Stromal cell of bone marrow (primary cell): ENCODE results near the gene USP3.
A peak's percentile ranks its signal among the peaks of the same experiment; 100 is the strongest.

ENCODE experiments used
- DNase-seq: peaks from one replicate; pipeline ENCODE4 v3.0.0-alpha.2; 2012; ENCODE audit warnings: low read depth

Gene USP3

DNA sequence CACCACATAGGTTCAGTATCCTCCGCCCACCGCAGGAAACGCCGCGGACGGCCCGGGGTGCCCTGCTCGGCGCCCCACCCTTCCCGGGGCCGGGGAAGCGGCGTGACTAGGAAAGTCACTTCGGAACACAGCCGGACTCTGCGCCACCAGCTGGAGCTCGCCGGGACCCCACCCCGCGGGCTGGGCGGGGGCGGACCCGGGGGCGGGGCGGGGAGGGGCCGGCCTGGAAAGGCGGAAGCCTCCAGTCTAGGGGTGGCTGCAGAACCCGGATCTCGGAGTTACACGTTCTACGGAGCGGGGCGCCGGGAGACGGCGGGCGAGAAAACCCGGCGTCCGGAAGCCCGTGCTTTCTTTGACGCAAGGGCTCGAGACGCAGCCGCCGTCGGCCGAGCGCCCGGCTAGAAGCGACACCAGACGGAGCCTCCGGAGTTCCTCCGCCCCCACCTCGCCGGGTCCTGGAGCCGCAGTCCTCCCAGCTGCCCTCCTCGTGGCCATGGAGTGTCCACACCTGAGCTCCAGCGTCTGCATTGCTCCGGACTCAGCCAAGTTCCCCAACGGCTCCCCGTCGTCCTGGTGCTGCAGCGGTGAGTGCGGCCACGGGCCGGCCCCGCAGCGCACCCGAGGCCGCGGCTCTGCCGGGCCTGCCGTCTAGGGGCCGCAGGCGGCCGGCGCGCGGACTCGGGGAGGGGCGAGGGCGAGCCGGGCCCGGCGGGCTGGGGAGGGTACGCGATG lies at the start of gene USP3:
Gene USP3, plus strand, starts transcription at position 347 of the 732 bp plus-strand sequence. Its CDS starts 147 bp downstream, at position 494.
- peak; percentile 89 for DNase-seq

DNA sequence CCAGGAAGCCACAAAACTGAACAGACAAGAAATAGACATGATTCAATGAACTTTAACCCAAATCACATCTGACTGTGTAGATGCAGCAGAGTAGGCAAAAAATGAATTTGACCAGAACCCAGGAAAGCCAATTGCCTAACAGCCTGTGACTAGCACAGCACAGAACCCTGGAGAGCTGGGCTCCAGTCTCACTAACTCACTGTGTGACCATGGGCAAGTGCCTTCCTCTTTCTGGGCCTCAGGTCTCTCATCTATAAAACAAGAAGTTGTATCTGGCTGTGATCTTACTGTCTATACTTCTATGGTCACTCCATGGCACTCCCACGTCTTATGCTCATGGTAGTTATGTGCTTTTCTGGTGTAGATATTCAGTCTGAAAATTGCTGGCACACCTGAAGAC lies 48.1 kb upstream of the USP3 start:
- DNase-seq, result no peak

DNA sequence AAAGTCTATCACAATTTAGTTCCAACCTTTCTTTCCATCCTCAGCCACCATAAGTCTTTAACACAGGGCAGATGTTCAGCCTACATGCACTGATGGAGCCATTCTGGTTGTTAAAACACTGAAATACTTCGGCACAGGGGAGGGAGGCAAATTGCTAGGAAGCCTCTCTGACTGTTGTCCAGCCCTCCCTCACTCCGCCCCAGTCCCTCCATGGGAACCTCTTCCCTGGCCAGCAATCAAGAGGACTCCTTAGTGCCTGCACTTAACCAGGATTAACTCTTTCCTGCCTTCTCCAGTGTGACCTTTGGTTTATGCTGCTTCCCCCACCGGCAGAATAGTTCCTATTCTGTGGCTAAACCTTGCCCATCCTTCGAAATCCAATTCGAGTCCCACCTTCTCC lies 47.0 kb upstream of the USP3 start:
- DNase-seq, result no peak

GRCh38 chr15:63458026-63458425 lies 46.4 kb upstream of the USP3 start:
- no peak for DNase-seq

- DNase-seq, result no peak
These were observed 45.5 kb upstream of the USP3 start for GRCh38 chr15:63458794-63459395.

- no peak for DNase-seq
These were observed 43.9 kb upstream of the USP3 start for GRCh38 chr15:63460210-63461155.

DNA sequence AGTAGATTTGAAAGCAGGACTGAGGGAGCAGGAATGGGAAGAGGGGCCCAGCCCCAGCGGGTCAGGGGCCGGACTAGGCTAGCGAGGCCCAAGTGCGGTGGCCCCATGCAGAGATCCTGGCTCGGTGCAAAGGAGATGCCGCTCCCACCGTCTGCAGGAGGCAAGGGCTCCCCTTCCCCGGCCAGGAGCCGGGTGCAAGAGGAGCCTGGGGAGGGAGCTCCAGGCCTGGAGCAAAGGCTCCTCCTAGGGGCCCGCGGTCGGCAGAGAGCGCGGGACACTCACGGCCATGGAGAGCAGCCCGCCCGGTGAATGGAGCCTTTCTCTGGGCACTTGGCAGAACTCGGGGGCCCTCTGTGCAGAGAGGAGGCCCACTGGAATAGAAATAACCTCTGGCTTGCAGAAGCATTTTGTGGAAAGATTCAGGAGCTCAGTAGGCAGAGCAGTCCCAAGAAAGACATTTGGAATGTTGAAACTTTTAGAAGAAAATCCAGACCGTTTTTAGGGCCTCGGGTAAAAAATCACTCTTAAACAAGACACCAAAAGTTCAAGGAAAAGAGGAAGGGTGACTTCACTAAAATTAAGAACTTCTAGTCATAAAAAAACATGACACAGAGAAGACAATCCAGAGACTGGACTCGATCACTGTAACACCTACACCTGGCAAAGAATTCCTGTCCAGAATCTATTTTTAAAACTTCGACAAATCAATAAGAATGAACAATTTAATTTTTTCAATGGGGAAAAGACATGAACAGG lies 43.0 kb upstream of the USP3 start:
- DNase-seq, result no peak

DNA sequence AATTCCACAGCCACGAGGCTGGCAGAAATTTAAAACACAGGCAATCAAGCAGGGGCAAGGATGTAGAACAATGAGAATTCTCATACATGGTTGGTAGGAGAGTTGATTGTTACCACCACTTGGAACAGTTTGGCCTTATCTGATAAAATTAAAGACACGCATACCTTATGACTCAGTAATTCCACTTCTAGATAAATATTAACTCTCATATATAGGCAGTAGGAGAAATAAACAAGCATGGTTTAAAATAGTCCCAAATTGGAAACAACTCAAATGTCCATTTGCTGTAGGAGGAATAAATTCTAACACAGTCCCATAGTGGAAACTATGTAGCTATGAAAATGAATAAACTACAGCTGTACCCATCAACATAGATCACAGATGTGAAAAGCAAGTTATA lies 42.3 kb upstream of the USP3 start:
- no peak for DNase-seq

GRCh38 chr15:63463036-63463435 lies 41.4 kb upstream of the USP3 start:
- no peak for DNase-seq

GRCh38 chr15:63463793-63464192 lies 40.6 kb upstream of the USP3 start:
- no peak for DNase-seq

DNA sequence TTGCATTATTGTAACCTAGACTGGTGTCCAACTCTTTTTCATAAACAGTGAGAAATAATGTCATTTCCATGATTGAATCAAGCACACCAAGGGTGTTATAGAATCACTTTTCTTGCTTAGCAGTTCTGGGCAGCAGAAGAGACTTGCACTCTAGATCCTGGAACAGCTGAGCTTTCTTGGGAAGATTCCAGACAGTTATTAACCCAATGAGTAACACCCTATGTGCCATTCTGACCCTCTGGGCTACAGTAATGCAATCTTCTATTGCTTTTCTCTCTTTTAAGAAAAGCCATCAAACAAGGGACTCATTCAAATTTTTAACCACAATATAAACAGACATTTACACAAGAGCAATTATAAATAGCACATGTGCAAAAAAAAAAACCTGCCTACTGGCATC lies 39.3 kb upstream of the USP3 start:
- peak; percentile 62 for DNase-seq

DNA sequence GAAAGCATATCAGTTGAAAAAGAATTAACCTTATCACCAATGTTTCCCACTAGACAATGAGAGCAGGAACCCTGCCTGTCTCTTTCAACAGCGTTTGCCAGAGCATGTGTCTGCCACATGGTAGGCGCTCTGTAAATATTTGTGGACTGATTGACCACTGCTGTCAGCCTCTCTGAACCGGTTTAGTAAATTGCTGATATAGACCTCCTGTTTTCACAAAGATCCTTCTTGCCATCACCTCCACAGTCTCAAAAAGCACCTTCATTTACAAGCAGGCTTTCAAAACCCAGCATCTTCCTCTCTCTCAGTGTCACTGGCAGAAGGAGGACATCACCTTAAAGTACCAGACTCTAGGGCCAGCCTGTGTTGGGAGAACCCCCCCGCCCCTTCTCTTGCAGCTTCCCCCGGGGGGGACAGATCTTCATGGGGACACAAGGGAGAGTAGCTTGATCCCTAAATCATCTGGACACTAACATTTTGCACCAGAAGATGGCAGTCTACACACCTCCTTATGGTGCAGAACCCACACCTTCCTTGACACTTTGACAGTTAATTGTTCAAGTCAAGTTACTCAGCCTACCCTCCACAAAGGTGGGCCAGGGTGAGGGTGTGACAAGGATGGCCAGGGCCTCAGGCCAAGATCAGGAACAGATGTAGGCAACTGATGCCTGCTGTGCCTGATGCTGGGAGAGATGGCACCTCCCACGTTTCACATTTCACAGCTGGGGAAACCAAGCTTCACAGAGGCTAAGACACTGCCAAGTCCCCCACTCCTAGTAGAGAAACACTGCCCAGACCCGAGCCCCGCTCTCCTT lies 37.8 kb upstream of the USP3 start:
- DNase-seq, result peak; percentile 45

- no peak for DNase-seq
These were observed 35.2 kb upstream of the USP3 start for GRCh38 chr15:63469190-63469589.

- no peak for DNase-seq
These were observed 34.4 kb upstream of the USP3 start for GRCh38 chr15:63469984-63470383.

- DNase-seq, result no peak
These were observed 31.2 kb upstream of the USP3 start for GRCh38 chr15:63473007-63473748.

DNA sequence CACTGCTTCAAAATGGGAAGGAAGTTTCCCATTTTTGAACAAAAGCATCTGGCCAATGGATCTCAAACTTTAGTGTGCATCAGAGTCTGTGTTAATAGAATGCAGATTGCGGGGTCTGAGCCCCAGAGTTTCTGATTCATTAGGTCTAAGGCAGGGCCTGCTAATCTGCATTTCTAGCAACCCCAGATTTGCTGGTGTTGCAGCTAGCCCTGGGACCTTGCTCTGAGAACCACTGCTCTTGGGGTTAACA lies 30.7 kb upstream of the USP3 start:
- DNase-seq, result no peak

GRCh38 chr15:63473999-63474809 lies 30.2 kb upstream of the USP3 start:
- DNase-seq, result peak; percentile 70

- no peak for DNase-seq
These were observed 29.5 kb upstream of the USP3 start for GRCh38 chr15:63474810-63475316.

- no peak for DNase-seq
These were observed 28.7 kb upstream of the USP3 start for GRCh38 chr15:63475707-63476106.

DNA sequence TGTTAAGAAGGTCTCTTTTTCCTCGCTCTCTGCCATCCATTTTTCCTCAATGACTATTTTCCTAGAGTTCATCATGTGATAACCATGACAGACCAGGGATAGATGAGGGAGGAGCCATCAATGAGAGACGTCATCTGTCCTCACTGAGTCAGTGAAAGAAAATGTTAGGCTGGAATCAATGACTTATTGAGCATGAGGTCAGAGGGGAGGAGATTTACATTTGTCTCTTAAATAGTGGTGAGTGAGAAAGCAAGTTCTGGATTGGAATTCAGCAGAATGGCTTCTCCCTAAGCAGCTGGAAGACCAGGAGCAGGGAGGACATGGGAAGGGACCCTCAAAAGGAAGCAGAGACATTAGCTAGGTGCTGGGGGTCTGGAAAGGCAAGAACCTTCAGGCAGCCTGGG lies 28.2 kb upstream of the USP3 start:
- peak; percentile 98 for DNase-seq
